Smooth muscle cell (in vitro differentiated cells): Measurements from ENCODE around the gene ROM1. TPM values are rescaled to one million over a fixed set of nuclear protein-coding genes. Genes with fewer than 3 reads are reported as not detected.

Source experiments
- DNase-seq: peaks from one replicate; lab custom pipeline; 2025; ENCODE audit not compliant: unreplicated experiment; lab: John Stamatoyannopoulos, UW
- H2AFZ ChIP-seq: fragments of 200-600 bp; sonication (generic); 2 replicates; pipeline ENCODE4 v1.6.0; 2016; ENCODE audit warnings: antibody characterized with exemption, low read depth, mild to moderate bottlenecking
- H3F3A ChIP-seq: fragments of 200-600 bp; sonication (generic); 2 replicates; pipeline ENCODE4 v1.6.0; 2017; ENCODE audit warnings: antibody characterized with exemption, low read depth
- H3K27ac ChIP-seq: fragments of 200-600 bp; sonication (generic); 2 replicates; pipeline ENCODE4 v1.5.1; 2016; ENCODE audit warnings: low read depth, mild to moderate bottlenecking
- H3K27me3 ChIP-seq: fragments of 200-600 bp; sonication (generic); 2 replicates; pipeline ENCODE4 v1.6.1; 2016; ENCODE audit warnings: low read depth, mild to moderate bottlenecking
- H3K36me3 ChIP-seq: fragments of 200-600 bp; sonication (generic); 2 replicates; pipeline ENCODE4 v1.5.1; 2016; ENCODE audit warnings: low read depth
- H3K4me1 ChIP-seq: fragments of 200-600 bp; sonication (generic); 2 replicates; pipeline ENCODE4 v1.5.1; 2016; ENCODE audit warnings: low read depth
- H3K4me2 ChIP-seq: fragments of 200-600 bp; sonication (generic); 2 replicates; pipeline ENCODE4 v1.6.0; 2016; ENCODE audit warnings: mild to moderate bottlenecking
- H3K4me3 ChIP-seq: fragments of 200-600 bp; sonication (generic); 2 replicates; pipeline ENCODE4 v1.5.1; 2016; ENCODE audit warnings: mild to moderate bottlenecking
- H3K79me2 ChIP-seq: fragments of 200-600 bp; sonication (generic); 2 replicates; pipeline ENCODE4 v1.6.0; 2016; ENCODE audit warnings: low read depth, mild to moderate bottlenecking
- H3K9ac ChIP-seq: fragments of 200-600 bp; sonication (generic); 2 replicates; pipeline ENCODE4 v1.6.0; 2016; ENCODE audit warnings: low read depth
- H3K9me3 ChIP-seq: fragments of 200-600 bp; sonication (generic); replicated peaks from 2 replicates; pipeline ENCODE4 v1.5.1; 2016; ENCODE audit warnings: low read depth
- H4K20me1 ChIP-seq: fragments of 200-600 bp; sonication (generic); 2 replicates; pipeline ENCODE4 v1.6.0; 2016; ENCODE audit warnings: low read depth
- WGBS: methylation state at CpG from one replicate; pipeline ENCODE4 v1.1.7; 2016; ENCODE audit warnings: low lambda C conversion rate; 5-methylcytosine and 5-hydroxymethylcytosine counted together
- polyA plus RNA-seq: library from polyadenylated mRNA; unstranded; fragments of >200 nt; fragmentation: Nextera tagmentation; extraction: Ambion mirVana; gene quantifications from 2 replicates; pipeline ENCODE4 v1.2.1, GENCODE V29; 2016
- total RNA-seq: library from RNA; depleted of rRNA; stranded (reverse); fragments of >200 nt; gene quantifications from 2 replicates; pipeline ENCODE4 v1.2.3, GENCODE V29; 2014
- TF ChIP-seq, protein P1 (sequence below): fragments of 200-600 bp; sonication (generic); IDR thresholded peaks from 2 replicates; pipeline ENCODE4 v1.5.1; 2017; ENCODE audit warnings: borderline replicate concordance, mild to moderate bottlenecking, antibody characterized with exemption; ENCODE audit not compliant: insufficient read depth, poor library complexity, severe bottlenecking

The ROM1 gene
- total and polyA plus RNA-seq, 2 experiments from 2014 or later = 1.4 to 4.0 TPM

DNA sequence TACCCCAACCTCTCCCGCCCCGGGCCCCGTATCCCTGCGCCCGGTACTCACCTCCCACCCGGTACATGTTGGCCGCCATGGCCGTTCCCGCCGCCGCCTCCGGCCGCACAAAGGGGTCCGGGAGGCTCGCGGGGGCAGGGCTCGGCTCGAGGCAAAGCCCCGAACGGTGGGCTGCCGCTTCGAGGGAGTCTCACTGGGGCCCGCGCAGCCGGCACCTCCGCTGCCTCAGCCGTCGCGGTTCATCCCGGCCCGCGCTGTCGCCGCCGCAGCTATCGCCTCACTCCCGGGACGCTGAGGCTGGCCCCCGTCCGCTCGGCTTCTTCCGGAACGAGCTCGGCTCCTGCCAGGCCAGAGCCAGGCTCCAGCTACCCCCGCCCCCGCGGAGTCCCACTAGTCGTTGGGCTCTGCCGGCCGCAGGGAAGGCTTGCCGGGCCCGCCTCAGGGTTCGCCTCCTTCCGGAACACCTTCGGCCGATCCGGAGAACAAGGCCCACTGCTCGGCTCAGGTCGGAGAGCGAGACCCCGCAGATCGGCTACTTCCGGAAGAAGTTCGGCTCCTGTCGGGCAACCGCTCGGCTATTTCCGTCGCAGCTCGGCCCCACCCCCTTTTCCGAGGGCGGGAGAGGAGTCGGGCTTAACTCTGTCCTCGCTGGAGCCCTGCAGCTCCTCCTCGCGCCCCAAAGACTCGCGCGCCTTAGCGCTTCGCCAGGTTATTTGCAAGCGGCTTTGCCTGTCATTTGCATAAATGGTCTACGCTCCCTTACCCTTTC lies 11.5 kb upstream of the ROM1 start, which contains the start of gene MTA2:
MTA2 (minus strand) TSS at position 494 of the 769 bp plus-strand sequence; CDS start at position 79, 415 bp downstream.
- Histone ChIP-seq H3K27ac (peak within 1 kb of the TSS; percentile 82), H4K20me1 (peaks cover 31% of the 10 kb centered on the region), H2AFZ (peak within 1 kb of the TSS; percentile 89), H3K4me2 (peak within 1 kb of the TSS; percentile 95), H3K4me3 (peak within 1 kb of the TSS; percentile 91), H3K79me2 (peaks cover 30% of the 10 kb centered on the region), H3K27me3 (no peaks in the 10 kb centered on the region), H3K4me1 (peaks cover 19% of the 10 kb centered on the region), H3K9me3 (no peaks in the 10 kb centered on the region), H3F3A (peaks cover 11% of the 10 kb centered on the region), H3K36me3 (no peaks in the 10 kb centered on the region), H3K9ac (peak within 1 kb of the TSS; percentile 97)
- peak; percentile 94 for DNase-seq
- WGBS = under 1% methylated on average over 57 of the region's 83 CpGs
- TF ChIP-seq, protein P1, sequence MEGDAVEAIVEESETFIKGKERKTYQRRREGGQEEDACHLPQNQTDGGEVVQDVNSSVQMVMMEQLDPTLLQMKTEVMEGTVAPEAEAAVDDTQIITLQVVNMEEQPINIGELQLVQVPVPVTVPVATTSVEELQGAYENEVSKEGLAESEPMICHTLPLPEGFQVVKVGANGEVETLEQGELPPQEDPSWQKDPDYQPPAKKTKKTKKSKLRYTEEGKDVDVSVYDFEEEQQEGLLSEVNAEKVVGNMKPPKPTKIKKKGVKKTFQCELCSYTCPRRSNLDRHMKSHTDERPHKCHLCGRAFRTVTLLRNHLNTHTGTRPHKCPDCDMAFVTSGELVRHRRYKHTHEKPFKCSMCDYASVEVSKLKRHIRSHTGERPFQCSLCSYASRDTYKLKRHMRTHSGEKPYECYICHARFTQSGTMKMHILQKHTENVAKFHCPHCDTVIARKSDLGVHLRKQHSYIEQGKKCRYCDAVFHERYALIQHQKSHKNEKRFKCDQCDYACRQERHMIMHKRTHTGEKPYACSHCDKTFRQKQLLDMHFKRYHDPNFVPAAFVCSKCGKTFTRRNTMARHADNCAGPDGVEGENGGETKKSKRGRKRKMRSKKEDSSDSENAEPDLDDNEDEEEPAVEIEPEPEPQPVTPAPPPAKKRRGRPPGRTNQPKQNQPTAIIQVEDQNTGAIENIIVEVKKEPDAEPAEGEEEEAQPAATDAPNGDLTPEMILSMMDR = no peak

DNA sequence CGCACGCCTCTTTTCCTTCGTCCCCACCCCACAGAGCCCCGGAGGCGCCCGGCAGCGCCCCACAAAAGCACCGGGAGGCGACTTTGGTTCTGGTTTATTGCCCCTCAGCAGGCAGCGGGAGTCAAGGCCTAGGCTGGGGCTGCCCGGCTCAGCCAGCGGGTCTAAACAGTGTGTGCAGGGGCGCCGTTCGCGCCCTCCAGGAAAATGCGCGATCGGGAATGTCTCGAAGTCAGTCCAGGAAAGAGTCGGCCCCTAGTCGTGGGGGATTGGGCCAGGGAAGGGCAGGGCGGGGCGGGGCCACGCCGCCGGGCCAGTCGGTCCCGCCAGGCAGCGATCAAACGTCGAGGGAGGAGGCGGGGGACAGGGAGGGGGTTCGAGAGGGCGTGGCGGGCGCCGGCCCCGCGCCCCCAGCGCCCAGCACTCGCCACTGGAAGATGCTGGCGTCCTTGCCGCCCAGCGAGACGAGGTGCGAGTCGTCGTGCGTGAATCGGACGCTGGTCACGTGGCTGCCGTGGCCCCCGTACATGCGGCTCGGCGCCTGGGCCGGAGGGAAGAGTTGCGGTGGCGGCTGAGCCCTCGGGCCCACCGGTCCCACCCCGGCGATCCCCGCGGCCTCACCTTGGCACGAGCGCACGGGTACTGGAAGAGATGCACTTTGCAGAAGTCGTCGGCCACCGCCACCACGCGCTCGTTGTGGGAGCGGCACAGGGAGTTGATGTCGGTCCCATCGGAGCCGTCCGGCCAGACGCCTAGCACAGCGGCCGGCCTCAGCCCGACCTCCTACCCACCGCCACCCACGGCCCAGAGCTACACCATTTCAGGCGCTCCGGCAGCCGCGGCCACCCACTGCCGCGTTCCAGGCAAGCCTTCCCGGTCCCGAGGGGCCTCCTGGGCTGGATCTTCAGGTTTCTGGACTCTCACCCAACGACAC lies 10.7 kb upstream of the ROM1 start:
- Histone ChIP-seq H3K9ac (peak overlapping the region; percentile 35), H3K27ac (peak overlapping the region; percentile 65), H3K9me3 (no peaks in the 10 kb centered on the region), H2AFZ (peak overlapping the region; percentile 50), H4K20me1 (peaks cover 31% of the 10 kb centered on the region), H3F3A (peaks cover 11% of the 10 kb centered on the region), H3K4me2 (peak overlapping the region; percentile 92), H3K27me3 (no peaks in the 10 kb centered on the region), H3K4me1 (peaks cover 19% of the 10 kb centered on the region), H3K4me3 (peak overlapping the region; percentile 91), H3K36me3 (no peaks in the 10 kb centered on the region), H3K79me2 (peaks cover 30% of the 10 kb centered on the region)
- TF ChIP-seq, protein P1 = no peak
- DNase-seq = no peak
- 3% methylated on average over 57 of the region's 96 CpGs for WGBS

DNA sequence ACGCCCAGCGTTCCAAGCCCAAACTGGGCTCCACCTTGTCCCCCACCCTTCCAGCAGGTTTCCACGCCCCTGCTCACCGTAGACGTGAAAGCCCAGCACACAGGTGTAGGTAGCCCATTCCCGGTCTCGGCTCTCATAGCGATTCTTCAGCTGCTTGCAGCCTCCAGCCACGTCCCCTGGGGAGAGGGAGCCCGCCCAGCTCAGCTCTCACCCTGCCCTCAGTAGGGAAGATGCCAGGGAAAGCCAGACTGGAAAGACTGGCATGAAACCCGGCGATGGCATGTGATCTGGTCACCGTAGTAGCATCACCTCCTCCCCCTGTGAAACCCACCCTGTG lies 10.0 kb upstream of the ROM1 start:
- no peak overlapping the region for H2AFZ ChIP-seq
- WGBS = 69% methylated on average over 12 of the region's 13 CpGs
- TF ChIP-seq, protein P1 = no peak

More for the DNA sequence above, 10.0 kb upstream of the ROM1 start:
- Histone ChIP-seq H3K4me3 (no peak overlapping the region), H3K4me1 (peaks cover 19% of the 10 kb centered on the region), H3F3A (peaks cover 11% of the 10 kb centered on the region), H3K4me2 (peak overlapping the region; percentile 92), H4K20me1 (peaks cover 27% of the 10 kb centered on the region), H3K9ac (no peak overlapping the region), H3K9me3 (no peaks in the 10 kb centered on the region), H3K79me2 (peaks cover 30% of the 10 kb centered on the region), H3K36me3 (no peaks in the 10 kb centered on the region), H3K27me3 (no peaks in the 10 kb centered on the region), H3K27ac (no peak overlapping the region)
- no peak for DNase-seq
